Common myeloid progenitor, CD34-positive (primary cell): ENCODE measurements around the gene IQCH.

Experiments
- CTCF ChIA-PET: fragments of 350-600 bp; sonication (Branson Sonifier 250); formaldehyde crosslinking; loops from one replicate; lab custom pipeline; 2021; ENCODE audit warnings: antibody characterized with exemption; lab: Charles Lee
- POLR2A ChIA-PET: fragments of 350-600 bp; sonication (Branson Sonifier 250); formaldehyde crosslinking; loops from one replicate; lab custom pipeline; 2021; ENCODE audit warnings: antibody characterized with exemption; lab: Charles Lee
- DNase-seq, 3 donors: peaks; one replicate each; pipeline versions ENCODE4 v3.0.0 to v3.0.0-alpha.2; 2013
- H3K27ac ChIP-seq, 2 experiments: 1 replicate in 1 of 2; 2 replicates in 1 of 2; pipeline ENCODE4 v1.7.0; 2013; ENCODE audit warnings: inconsistent platforms in 2 of 2, low read length in 2 of 2, mild to moderate bottlenecking in 2 of 2, low read depth in 1 of 2, moderate library complexity in 1 of 2; ENCODE audit not compliant: severe bottlenecking in 2 of 2, insufficient read depth in 1 of 2, poor library complexity in 1 of 2
- H3K27me3 ChIP-seq, 5 experiments: replicated peaks in 2 of 5; 1 replicate in 3 of 5; 2 replicates in 2 of 5; pipeline versions ENCODE4 v1.6.1 to v1.7.0; 2013; ENCODE audit warnings: low read length in 4 of 5, mild to moderate bottlenecking in 2 of 5, moderate library complexity in 2 of 5, inconsistent platforms in 1 of 5; ENCODE audit not compliant: insufficient read depth in 5 of 5, control insufficient read depth in 4 of 5
- H3K36me3 ChIP-seq, 4 experiments: 1 replicate in 2 of 4; 2 replicates in 2 of 4; pipeline versions ENCODE4 v1.6.1 to v1.7.0; 2013; ENCODE audit warnings: low read length in 3 of 4, control low read depth in 1 of 4, mild to moderate bottlenecking in 1 of 4; ENCODE audit not compliant: control insufficient read depth in 4 of 4, insufficient read depth in 4 of 4
- H3K4me1 ChIP-seq, 4 experiments: 1 replicate in 3 of 4; 2 replicates in 1 of 4; pipeline versions ENCODE4 v1.6.1 to v1.7.1; 2013; ENCODE audit warnings: low read length in 3 of 4, mild to moderate bottlenecking in 3 of 4, control low read depth in 1 of 4, inconsistent platforms in 1 of 4, moderate library complexity in 1 of 4; ENCODE audit not compliant: control insufficient read depth in 4 of 4, insufficient read depth in 4 of 4; ENCODE audit errors: control extremely low read depth in 1 of 4
- H3K4me3 ChIP-seq, 7 experiments: 1 replicate in 4 of 7; 2 replicates in 3 of 7; pipeline versions ENCODE4 v1.5.1 to v1.7.0; 2013; ENCODE audit warnings: mild to moderate bottlenecking in 7 of 7, low read length in 6 of 7, moderate library complexity in 6 of 7, inconsistent platforms in 2 of 7, low read depth in 2 of 7, control low read depth in 1 of 7; ENCODE audit not compliant: insufficient read depth in 4 of 7, control insufficient read depth in 1 of 7; ENCODE audit errors: extremely low read depth in 1 of 7
- H3K9me3 ChIP-seq, 5 experiments: 1 replicate in 4 of 5; 2 replicates in 1 of 5; pipeline versions ENCODE4 v1.6.1 to v1.7.1; 2013; ENCODE audit warnings: low read length in 4 of 5, mild to moderate bottlenecking in 2 of 5, inconsistent platforms in 1 of 5, low read depth in 1 of 5, moderate library complexity in 1 of 5; ENCODE audit not compliant: control insufficient read depth in 4 of 5, insufficient read depth in 2 of 5; ENCODE audit errors: control extremely low read depth in 1 of 5
- WGBS: methylation state at CpG from one replicate; pipeline ENCODE4 v1.1.5; 2013; ENCODE audit not compliant: insufficient coverage; 5-methylcytosine and 5-hydroxymethylcytosine counted together

Gene IQCH

DNA sequence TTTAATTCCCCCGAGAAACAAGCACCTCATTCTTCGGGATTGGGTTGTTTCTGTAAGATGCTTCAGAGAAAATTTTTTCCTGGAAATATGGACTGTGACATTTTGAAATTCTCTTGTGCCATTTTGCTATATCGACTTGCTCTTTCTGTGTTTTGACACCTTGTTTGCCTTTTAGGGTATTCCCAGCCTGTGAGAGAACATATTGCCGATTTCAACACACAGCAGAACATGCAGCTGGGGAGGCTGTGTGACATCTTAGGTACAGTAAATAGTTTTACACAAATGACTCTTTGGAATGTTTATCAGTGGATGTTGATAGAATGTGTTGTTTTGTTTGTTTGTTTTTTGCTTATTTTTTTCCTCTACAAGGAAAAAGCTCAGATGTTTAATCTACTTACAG is 130.2 kb downstream of the IQCH start:
- WGBS, result 100% methylated on average over 2 of the region's 4 CpGs
- Histone ChIP-seq H3K27me3 (no peaks in the 10 kb centered on the region), H3K9me3 (no peaks in the 10 kb centered on the region), H3K36me3 (no peaks in the 10 kb centered on the region), H3K27ac (no peak overlapping the region), H3K4me3 (no peak overlapping the region), H3K4me1 (no peaks in the 10 kb centered on the region)
- ChIA-PET POLR2A (no interaction called here), CTCF (no interaction called here)
- no peak for DNase-seq

DNA sequence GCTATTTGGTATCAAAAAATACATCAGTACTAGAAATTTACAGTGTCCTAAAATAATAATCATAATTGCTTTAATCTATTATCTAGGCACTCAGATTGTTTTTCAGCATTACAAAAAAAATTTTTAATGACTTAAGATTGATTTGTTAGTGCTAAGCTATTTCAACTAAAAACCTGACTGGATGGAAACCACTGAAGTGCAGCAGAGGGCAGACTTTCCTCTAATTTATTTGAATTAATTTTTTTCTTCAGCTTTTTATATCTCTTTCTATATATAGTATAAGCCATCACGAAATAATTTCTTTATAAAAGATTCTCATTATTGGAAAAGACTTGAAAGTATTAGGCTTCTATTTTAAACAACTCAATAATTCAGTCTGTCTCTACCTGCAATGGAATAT is 131.4 kb downstream of the IQCH start:
- no CpG with 5 or more reads among the region's 1 CpG for WGBS
- Histone ChIP-seq H3K36me3 (no peaks in the 10 kb centered on the region), H3K27ac (no peak overlapping the region), H3K4me3 (no peak overlapping the region), H3K27me3 (no peaks in the 10 kb centered on the region), H3K4me1 (no peaks in the 10 kb centered on the region), H3K9me3 (no peaks in the 10 kb centered on the region)
- ChIA-PET CTCF (no interaction called here), POLR2A (no interaction called here)
- no peak for DNase-seq

DNA sequence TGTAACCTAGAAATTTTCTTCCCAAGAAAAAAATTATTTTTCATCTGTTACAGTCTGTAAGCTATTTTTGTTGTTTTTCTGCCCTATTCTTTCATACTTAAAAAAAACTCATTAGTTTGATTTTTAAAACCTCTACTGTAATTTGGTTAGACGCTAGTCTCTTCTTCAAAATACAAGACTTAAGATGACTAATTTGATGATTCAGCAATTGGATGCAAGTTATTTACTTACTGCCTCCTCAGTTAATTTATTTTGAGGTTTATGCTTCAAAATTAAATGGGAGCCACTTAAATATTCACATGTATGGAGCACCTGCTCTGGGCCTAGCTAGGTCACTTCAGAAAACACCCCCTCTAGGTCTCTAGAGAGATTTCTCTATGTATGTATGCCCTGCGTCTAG is 132.4 kb downstream of the IQCH start:
- no peaks in the 10 kb centered on the region for H3K9me3 ChIP-seq
- H3K27me3 ChIP-seq, result no peaks in the 10 kb centered on the region
- WGBS, result no CpG with 5 or more reads among the region's 2 CpGs
- ChIA-PET CTCF (no interaction called here), POLR2A (no interaction called here)
- no peak overlapping the region for H3K4me3 ChIP-seq
- H3K4me1 ChIP-seq, result no peaks in the 10 kb centered on the region
- no peak for DNase-seq
- no peak overlapping the region for H3K27ac ChIP-seq
- H3K36me3 ChIP-seq, result no peaks in the 10 kb centered on the region

DNA sequence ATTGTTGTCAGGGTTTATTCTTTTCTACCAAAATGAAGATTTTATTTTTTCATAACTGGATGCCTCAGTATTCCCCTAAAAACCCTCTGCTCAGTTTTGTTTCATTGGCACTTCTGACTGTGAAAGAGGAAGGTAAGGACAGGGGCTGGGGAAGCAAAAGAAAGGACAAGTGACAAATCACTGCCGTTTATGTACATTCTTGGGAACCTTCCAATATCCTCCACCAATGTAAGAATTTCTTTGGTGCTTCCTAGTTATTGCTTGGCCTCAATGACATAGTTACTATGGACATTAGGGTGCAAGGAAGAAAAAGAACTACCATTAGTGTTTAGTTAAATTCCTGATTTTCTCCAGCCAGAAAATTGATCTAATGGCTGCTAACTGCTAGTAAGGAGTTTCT is 135.4 kb downstream of the IQCH start:
- no peak overlapping the region for H3K4me3 ChIP-seq
- WGBS, result no CpG with 5 or more reads among the region's 1 CpG
- no peaks in the 10 kb centered on the region for H3K27me3 ChIP-seq
- H3K36me3 ChIP-seq, result no peaks in the 10 kb centered on the region
- ChIA-PET CTCF (no interaction called here), POLR2A (no interaction called here)
- H3K27ac ChIP-seq, result no peak overlapping the region
- no peaks in the 10 kb centered on the region for H3K9me3 ChIP-seq
- no peaks in the 10 kb centered on the region for H3K4me1 ChIP-seq
- DNase-seq, result no peak

DNA sequence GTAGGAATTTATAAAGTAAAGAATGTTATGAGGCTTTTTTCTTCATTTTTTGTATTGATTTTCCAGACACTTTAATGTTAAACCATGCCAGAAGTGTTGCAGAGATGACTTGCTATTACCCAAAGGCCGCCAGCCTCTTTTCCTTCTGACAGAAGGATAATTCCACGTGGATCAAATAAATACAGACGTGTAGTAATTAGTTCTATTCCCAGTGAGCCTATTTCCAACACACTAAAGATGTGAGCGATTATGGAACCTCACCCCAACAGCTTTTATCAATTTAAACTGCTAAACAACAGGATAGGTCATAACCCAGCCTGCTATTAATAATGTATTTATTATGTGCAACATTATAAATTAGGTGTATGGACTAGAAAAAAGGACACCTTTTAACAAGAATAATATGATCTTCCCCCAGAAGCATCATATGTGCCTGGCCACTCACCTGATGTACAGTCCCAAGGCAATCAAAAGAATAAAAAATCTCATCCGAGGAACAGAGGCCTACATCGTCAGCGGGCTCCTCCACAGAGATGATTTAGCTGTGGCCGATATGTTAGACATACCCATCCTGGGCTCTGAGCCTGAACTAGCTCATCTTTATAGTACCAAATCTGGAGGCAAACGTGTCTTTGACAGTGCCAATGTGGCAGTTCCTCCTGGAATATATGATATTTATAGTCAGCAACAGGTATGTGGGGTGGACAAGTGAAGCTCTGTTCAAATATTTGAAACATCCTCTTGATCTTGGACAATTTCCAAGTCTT is 140.5 kb downstream of the IQCH start:
- Histone ChIP-seq H3K4me1 (peaks cover 0 to 7% (median 2%) of the 10 kb centered on the region in 4 experiments), H3K27ac (no peak overlapping the region), H3K27me3 (no peaks in the 10 kb centered on the region), H3K36me3 (no peaks in the 10 kb centered on the region), H3K4me3 (no peak overlapping the region), H3K9me3 (no peaks in the 10 kb centered on the region)
- WGBS, result 100% methylated on average over 4 of the region's 9 CpGs
- POLR2A ChIA-PET, result no interaction called here
- no peak for DNase-seq
- CTCF ChIA-PET, result interaction anchor here (0.6 kb wide), 1 partner anchor 28 kb away, joined by 3 read pairs; no protein-coding TSS in a partner anchor

DNA sequence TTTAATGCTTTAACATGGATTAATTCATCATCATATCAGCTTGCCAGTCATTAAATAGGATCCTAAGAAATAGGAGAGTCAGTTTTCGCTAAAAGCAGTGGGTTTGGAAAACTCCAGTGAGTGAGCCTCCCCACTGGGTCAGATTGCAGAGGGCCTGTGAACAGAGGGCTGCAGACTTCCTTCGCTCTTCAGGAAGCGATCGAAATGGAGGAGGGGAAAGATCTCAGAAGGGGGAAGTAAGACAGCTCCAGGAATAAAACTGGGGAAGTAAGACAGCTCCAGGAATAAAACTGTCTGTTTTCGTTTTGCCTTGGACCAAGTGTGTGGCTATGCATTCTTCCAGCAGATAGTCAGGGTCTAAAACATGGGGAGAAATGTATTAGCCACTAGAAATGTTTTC is 141.5 kb downstream of the IQCH start:
- H3K9me3 ChIP-seq, result no peaks in the 10 kb centered on the region
- H3K4me3 ChIP-seq, result no peak overlapping the region
- no peaks in the 10 kb centered on the region for H3K27me3 ChIP-seq
- no peaks in the 10 kb centered on the region for H3K36me3 ChIP-seq
- ChIA-PET CTCF (no interaction called here), POLR2A (interaction anchor here (0.6 kb wide), 1 partner anchor 1455 kb away, joined by 3 read pairs; no protein-coding TSS in a partner anchor)
- WGBS, result 28% methylated on average over 5 of the region's 5 CpGs
- H3K27ac ChIP-seq, result no peak overlapping the region
- peaks cover 0 to 7% (median 2%) of the 10 kb centered on the region in 4 experiments for H3K4me1 ChIP-seq
- no peak for DNase-seq

DNA sequence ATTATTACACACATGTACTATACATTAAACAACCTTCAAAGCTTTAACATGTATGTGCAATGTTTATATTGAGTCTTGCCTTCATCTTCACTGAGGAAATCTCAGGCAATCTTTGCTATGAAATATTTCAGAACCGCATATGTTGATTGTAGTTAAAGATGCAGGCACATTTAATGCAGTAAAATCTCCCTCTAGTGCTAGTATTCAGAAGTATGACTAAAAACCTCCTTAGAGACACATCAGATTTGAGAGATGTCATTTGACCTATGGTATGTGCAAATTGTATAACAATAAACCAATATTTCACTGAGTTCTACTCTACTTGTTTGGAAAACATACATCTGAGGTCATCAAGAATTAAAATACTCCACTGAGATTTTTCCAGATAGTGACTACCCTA is 142.6 kb downstream of the IQCH start:
- Histone ChIP-seq H3K27ac (no peak overlapping the region), H3K27me3 (no peaks in the 10 kb centered on the region), H3K4me3 (no peak overlapping the region), H3K36me3 (no peaks in the 10 kb centered on the region), H3K4me1 (peaks cover 0 to 7% (median 2%) of the 10 kb centered on the region in 4 experiments), H3K9me3 (no peaks in the 10 kb centered on the region)
- no peak for DNase-seq
- CTCF ChIA-PET, result no interaction called here
- WGBS, result no CpG with 5 or more reads among the region's 1 CpG
- POLR2A ChIA-PET, result no interaction called here
